Loucy (cell line): ENCODE measurements around the gene KRTAP5-8.

ENCODE experiments used
- H2AFZ ChIP-seq: fragments of 200-600 bp; sonication (generic); 2 replicates; pipeline ENCODE4 v1.6.0; 2016; ENCODE audit warnings: antibody characterized with exemption, mild to moderate bottlenecking, low read length, moderate library complexity
- H3F3A ChIP-seq: fragments of 200-600 bp; 2 replicates; pipeline ENCODE4 v1.6.0; 2016; ENCODE audit warnings: antibody characterized with exemption, low read depth, mild to moderate bottlenecking
- H3K27me3 ChIP-seq: fragments of 200-600 bp; sonication (generic); 2 replicates; pipeline ENCODE4 v1.6.1; 2014; ENCODE audit warnings: low read length, mild to moderate bottlenecking; ENCODE audit not compliant: insufficient read depth, poor library complexity, severe bottlenecking
- H3K36me3 ChIP-seq: fragments of 200-600 bp; sonication (generic); 2 replicates; pipeline ENCODE4 v1.6.1; 2016; ENCODE audit warnings: low read length; ENCODE audit not compliant: insufficient read depth
- H3K4me1 ChIP-seq: fragments of 200-600 bp; sonication (generic); 2 replicates; pipeline ENCODE4 v1.5.1; 2014; ENCODE audit warnings: low read length, mild to moderate bottlenecking; ENCODE audit not compliant: insufficient read depth, poor library complexity, severe bottlenecking
- H3K4me2 ChIP-seq: fragments of 200-600 bp; sonication (generic); 2 replicates; pipeline ENCODE4 v1.6.0; 2014; ENCODE audit warnings: antibody characterized with exemption, low read length, low read depth, mild to moderate bottlenecking; ENCODE audit not compliant: poor library complexity, severe bottlenecking
- H3K4me3 ChIP-seq: fragments of 200-600 bp; sonication (generic); 2 replicates; pipeline ENCODE4 v1.5.1; 2014; ENCODE audit warnings: low read length, mild to moderate bottlenecking, mixed read lengths; ENCODE audit not compliant: poor library complexity, severe bottlenecking
- H3K79me2 ChIP-seq: fragments of 200-600 bp; sonication (generic); 2 replicates; pipeline ENCODE4 v1.6.1; 2014; ENCODE audit warnings: low read length; ENCODE audit not compliant: insufficient read depth
- H3K9ac ChIP-seq: fragments of 200-600 bp; sonication (generic); 2 replicates; pipeline ENCODE4 v1.6.0; 2014; ENCODE audit warnings: mild to moderate bottlenecking, low read depth, low read length, moderate library complexity; ENCODE audit not compliant: poor library complexity, severe bottlenecking
- H3K9me2 ChIP-seq: fragments of 200-600 bp; sonication (generic); replicated peaks from 2 replicates; pipeline ENCODE4 v1.6.1; 2016; ENCODE audit warnings: low read depth, low read length, mixed read lengths
- H3K9me3 ChIP-seq: fragments of 200-600 bp; sonication (generic); 2 replicates; pipeline ENCODE4 v1.6.1; 2014; ENCODE audit warnings: mild to moderate bottlenecking, antibody characterized with exemption, low read length, low read depth; ENCODE audit not compliant: insufficient read depth
- H4K20me1 ChIP-seq: fragments of 200-600 bp; sonication (generic); 2 replicates; pipeline ENCODE4 v1.6.0; 2014; ENCODE audit warnings: antibody characterized with exemption, low read length, mild to moderate bottlenecking; ENCODE audit not compliant: insufficient read depth, poor library complexity, severe bottlenecking
- CTCF ChIP-seq: fragments of 200-600 bp; sonication (generic); conservative IDR thresholded peaks from 2 replicates; pipeline ENCODE4 v1.5.1; 2014; ENCODE audit warnings: mild to moderate bottlenecking, antibody characterized with exemption, low read length
- EZH2phosphoT487 ChIP-seq: fragments of 200-600 bp; IDR thresholded peaks from 2 replicates; pipeline ENCODE4 v1.6.1; 2018; ENCODE audit warnings: antibody characterized with exemption, mild to moderate bottlenecking, moderate library complexity, borderline replicate concordance

The KRTAP5-8 gene

GRCh38 chr11:71545405-71545966, 7.7 kb downstream of the KRTAP5-8 start:
- Histone ChIP-seq H3K4me2 (no peak overlapping the region), H3K36me3 (no peaks in the 10 kb centered on the region), H3K27me3 (no peaks in the 10 kb centered on the region), H3K9me2 (no peaks in the 10 kb centered on the region), H2AFZ (no peak overlapping the region), H3K9me3 (peaks cover 6% of the 10 kb centered on the region; the same call in 1 of the 2 replicates), H3F3A (no peaks in the 10 kb centered on the region), H3K4me3 (no peak overlapping the region), H3K79me2 (no peaks in the 10 kb centered on the region), H3K9ac (no peak overlapping the region), H3K4me1 (no peaks in the 10 kb centered on the region), H4K20me1 (no peaks in the 10 kb centered on the region)
- TF ChIP-seq CTCF (no peak), EZH2phosphoT487 (no peak)

GRCh38 chr11:71548120-71548519, 10.3 kb downstream of the KRTAP5-8 start, which contains the start of gene KRTAP5-9:
TSS of gene KRTAP5-9 (plus strand) at chr11:71548420. CDS start at chr11:71548658, 238 bp downstream.
- H3K4me2 ChIP-seq, result no peak within 1 kb of the TSS

GRCh38 chr11:71548716-71549151, 10.9 kb downstream of the KRTAP5-8 start:
- Histone ChIP-seq H3K9ac (no peak overlapping the region), H3K4me1 (no peaks in the 10 kb centered on the region), H2AFZ (no peak overlapping the region), H3F3A (no peaks in the 10 kb centered on the region), H3K9me3 (no peaks in the 10 kb centered on the region; the same call in 1 of the 2 replicates), H3K79me2 (no peaks in the 10 kb centered on the region), H4K20me1 (no peaks in the 10 kb centered on the region), H3K9me2 (no peaks in the 10 kb centered on the region), H3K4me2 (no peak overlapping the region), H3K4me3 (no peak overlapping the region), H3K36me3 (no peaks in the 10 kb centered on the region), H3K27me3 (no peaks in the 10 kb centered on the region)
- TF ChIP-seq CTCF, result no peak
- no peak for TF ChIP-seq EZH2phosphoT487

More at GRCh38 chr11:71548120-71548519, 10.3 kb downstream of the KRTAP5-8 start, which contains the start of gene KRTAP5-9:
- H3K9ac ChIP-seq, result no peak within 1 kb of the TSS
- no peaks in the 10 kb centered on the region for H3K36me3 ChIP-seq
- TF ChIP-seq CTCF (no peak), EZH2phosphoT487 (no peak)
- H3K9me2 ChIP-seq, result no peaks in the 10 kb centered on the region
- H2AFZ ChIP-seq, result no peak within 1 kb of the TSS
- H3K27me3 ChIP-seq, result no peaks in the 10 kb centered on the region
- no peaks in the 10 kb centered on the region for H3K4me1 ChIP-seq
- H3F3A ChIP-seq, result no peaks in the 10 kb centered on the region
- H3K79me2 ChIP-seq, result no peaks in the 10 kb centered on the region
- peaks cover under 1% of the 10 kb centered on the region; the same call in 1 of the 2 replicates for H3K9me3 ChIP-seq
- H3K4me3 ChIP-seq, result no peak within 1 kb of the TSS
- no peaks in the 10 kb centered on the region for H4K20me1 ChIP-seq
